UCSD-AML1 (cell line): Measurements from ENCODE around the gene RBM33.
"Not testable (repeated sequence)": the region's sequence is repeated elsewhere in the genome, so short reads cannot be mapped to it uniquely, and the experiment has no call there.

Source experiments
- DNase-seq: peaks from one replicate; lab custom pipeline; 2025; ENCODE audit not compliant: unreplicated experiment; lab: John Stamatoyannopoulos, UW

Gene RBM33

DNA sequence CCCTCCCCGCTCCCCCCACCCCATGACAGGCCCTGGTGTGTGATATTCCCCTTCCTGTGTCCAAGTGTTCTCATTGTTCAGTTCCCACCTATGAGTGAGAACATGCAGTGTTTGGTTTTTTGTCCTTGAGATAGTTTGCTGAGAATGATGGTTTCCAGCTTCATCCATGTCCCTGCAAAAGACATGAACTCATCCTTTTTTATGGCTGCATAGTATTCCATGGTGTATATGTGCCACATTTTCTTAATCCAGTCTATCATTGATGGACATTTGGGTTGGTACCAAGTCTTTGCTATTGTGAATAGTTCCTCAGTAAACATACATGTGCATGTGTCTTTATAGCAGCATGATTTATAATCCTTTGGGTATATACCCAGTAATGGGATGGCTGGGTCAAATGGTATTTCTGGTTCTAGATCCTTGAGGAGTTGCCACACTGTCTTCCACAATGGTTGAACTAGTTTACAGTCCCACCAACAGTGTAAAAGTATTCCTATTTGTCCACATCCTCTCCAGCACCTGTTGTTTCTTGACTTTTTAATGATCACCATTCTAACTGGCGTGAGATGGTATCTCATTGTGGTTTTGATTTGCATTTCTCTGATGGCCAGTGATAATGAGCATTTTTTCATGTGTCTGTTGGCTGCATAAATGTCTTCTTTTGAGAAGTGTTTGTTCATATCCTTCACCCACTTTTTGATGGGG, 42.3 kb downstream of the RBM33 start:
- not testable (repeated sequence) for DNase-seq

DNA sequence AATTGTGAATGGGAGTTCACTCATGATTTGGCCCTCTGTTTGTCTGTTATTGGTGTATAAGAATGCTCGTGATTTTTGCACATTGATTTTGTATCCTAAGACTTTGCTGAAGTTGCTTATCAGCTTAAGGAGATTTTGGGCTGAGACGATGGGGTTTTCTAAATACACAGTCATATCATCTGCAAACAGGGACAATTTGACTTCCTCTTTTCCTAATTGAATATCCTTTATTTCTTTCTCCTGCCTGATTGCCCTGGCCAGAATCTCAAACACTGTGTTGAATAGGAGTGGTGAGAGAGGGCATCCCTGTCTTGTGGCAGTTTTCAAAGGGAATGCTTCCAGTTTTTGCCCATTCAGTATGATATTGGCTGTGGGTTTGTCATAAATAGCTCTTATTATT, 43.8 kb downstream of the RBM33 start:
- not testable (repeated sequence) for DNase-seq

DNA sequence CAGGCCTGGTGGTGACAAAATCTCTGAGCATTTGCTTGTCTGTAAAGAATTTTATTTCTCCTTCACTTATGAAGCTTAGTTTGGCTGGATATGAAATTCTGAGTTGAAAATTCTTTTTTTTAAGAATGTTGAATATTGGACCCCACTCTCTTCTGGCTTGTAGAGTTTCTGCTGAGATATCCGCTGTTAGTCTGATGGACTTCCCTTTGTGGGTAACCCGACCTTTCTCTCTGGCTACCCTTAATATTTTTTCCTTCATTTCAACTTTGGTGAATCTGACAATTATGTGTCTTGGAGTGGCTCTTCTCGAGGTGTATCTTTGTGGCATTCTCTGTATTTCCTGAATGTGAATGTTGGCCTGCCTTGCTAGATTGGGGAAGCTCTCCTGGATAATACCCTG, 46.2 kb downstream of the RBM33 start:
- not testable (repeated sequence) for DNase-seq

DNA sequence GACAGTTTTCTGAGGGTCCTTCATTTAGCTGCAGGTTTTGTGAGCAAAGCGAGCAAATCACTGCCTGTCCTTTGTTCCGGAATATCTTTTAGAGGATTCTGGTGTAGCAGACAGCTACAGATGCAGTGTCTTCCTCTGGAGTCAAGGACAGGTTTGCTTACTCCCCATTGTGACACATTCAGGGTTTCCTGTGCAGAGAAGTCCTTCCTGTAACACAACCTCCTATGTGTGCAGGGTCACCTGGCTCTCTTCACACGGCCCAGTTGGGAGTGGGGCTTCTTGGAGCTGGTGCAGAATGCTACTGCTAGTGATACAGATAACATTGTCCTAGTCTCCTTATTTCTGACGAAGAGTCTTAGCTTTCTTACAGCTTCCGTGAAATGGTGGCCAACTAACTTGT, 47.9 kb downstream of the RBM33 start:
- DNase-seq: no peak

DNA sequence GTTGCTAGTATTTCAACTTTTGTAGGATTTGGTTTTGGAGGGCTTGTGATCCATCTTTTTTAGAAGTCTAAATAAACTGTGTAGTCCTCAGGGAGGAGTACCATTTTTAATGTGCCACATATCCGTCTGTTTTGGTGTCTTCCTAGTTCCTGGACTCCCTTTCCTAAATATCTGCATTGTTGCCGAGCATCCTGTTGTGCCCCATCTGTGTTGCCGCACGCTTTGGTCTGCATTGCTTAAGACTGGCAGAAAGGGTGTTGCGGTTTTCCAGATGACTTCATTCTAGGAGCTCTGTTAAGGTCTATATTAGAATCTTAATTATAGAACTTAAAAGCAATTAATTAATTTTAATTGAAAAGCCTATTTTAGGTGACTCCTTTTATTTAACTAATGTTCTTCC, 49.4 kb downstream of the RBM33 start:
- DNase-seq: no peak

DNA sequence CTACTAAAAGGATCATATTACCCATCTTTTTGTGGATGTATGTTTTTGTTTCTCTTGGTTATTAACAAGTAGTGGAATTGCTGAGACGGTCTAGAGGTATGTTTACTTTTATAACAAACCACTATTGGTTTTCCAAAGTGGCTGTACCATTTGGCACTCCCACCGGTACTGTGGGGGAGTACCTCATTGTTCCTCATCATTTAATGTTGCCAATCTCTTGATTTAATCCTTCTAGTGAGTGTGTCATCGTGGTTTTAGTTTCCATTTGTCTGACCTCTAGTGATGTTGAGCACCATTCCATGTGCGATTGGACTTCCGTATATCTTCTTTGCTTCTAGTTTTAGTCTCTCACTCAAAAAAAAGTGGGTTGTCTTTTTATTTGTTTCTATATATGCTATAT, 50.4 kb downstream of the RBM33 start:
- no peak for DNase-seq

DNA sequence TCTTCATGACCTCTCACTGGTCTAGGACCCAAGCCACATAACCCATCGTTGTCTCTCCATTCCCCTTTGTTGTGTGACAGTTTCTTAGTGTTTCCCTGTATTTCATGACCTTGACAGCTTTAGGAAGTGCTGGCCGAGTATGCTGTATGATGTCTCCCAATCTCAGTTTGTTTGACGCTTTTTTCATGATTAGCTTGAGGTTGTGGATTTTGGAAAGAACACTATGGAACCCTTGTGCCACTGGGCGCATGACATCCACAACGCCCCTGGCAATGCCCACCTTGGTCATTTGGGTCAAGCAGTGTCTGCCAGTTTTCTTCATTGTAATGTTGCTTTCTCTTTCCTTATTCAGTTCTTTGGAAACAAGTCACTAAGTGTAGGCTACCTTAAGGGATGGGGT, 52.3 kb downstream of the RBM33 start:
- DNase-seq: no peak

DNA sequence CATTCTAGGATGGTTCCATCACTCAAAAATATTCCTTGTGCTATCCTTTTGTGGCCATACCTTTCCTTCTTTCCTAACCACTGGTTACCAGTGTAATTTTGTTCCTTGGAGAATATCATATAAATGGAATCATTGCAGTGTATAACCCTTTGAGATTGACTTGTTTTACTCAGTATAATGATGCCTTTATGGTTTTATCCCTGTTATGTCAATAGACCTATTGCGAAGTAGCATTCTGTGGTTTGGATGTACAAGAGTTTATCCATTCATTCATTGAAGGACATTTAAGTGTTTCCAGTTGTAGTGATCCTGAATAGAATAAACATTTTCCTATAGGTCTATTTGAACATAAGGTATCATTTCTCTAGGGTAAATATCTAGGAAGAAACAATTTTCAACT, 54.2 kb downstream of the RBM33 start:
- no peak for DNase-seq

DNA sequence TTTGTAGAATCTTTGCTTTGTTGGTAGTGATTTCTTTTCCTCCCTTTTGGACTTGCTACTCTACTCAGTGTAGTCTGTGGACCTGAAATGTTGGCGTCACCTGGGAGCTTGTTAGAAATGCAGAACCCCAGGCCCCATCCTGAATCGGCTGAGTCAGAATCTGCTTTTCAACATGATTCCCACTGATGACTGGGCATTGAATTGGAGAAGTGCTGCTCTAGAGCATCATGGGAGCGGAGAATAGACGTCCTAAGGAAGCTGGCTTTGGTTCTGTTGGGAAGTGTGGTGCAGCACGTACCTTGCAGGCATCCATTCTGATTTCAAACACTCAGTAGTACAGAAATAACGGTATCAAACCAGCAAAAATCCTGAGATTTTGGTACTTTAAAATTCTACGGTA, 54.7 kb downstream of the RBM33 start:
- DNase-seq: no peak

DNA sequence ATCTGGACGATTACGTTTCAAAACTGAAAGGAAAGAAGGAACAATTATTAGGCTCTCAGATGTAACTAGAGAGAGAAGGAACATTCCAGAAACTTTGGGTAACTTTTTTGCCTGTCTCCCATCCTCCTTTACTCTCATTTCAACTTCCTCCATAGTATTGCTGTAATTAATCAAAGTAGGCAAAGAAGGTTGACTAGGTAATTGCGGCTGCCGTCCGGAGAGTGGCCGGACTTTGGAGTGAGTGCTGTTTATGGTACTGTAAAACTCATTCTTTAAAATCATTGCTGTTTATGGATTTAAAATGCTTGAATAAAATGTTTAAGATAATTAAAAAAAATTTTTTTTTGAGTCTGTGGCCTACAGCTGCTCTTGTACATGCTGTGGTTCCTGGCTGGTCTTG, 56.4 kb downstream of the RBM33 start:
- no peak for DNase-seq

DNA sequence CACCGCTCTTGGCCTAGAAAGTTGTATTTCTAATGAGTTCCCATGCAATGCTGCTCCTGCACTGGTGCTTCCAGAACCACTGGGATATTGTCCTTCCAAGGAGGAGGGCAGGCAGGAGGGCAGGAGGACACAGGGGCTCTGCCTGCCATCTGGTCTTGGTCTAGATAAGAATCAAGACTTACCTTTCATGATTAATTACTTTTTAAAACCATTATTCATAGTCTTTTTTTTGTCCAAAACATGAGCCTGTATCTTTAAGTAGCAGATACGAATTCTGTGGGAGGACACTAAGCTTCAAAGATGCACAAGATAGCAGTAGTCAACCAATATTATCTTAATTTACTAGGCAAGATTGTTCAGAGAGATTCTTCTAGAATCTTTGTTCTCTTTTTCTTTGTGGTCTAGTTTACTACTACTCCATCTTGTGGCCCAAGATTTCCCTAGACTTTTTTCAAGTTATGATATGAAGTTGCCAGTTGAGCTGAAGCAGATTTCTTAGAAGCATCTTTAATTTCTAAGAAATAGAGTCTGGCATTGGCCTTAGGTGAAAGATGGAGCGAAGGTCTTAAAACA, 57.6 kb downstream of the RBM33 start:
- no peak for DNase-seq

DNA sequence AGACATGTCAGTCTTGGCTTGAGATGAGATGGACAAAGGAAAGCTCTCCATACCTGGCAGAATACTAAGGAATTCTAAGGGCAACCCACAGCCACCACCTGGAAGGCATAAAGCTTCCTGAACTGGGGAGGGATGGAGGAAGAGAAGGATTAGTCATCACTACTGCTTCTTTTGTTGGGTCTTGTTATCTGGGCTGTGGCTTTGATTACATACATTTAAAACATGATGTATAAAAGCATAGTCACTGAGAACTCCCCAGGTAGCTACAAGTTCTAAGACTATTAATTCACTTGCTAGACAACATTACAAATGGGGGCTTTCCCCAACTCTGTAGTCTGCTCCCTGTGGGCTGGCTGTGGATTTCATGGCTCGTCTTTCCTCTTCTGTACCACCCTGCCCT, 58.2 kb downstream of the RBM33 start:
- no peak for DNase-seq

DNA sequence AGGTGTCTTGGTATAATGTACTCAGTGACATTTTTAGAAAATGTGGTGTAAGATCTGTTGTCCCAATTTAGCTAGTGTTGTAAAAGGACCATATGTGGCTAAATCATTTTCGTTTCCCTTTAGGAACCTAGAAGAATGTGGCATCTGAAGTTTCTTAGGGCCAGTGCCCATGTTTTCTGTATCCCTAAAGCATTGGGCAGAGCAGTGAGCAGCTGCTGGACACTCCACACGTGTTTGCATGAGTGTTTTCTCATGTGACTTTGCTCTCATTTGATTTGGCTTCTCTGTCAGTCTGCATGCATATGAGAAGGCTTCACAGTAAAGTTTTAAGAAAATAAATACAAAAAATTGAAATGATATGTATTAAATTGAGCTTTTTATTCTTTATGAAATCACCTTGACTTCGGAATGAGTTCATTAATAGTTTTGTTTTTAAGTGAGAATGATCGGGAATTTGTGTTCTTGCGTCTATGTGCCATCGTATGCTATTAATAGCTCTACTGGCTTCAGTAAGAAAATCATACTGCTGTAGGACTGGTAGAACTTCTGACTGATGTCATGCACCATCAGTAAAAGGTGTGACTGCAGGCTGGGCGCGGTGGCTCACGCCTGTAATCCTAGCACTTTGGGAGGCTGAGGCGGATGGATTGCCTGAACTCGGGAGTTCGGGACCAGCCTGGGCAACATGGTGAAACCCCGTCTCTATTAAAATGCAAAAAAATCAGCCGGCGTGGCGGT, 61.3 kb downstream of the RBM33 start:
- DNase-seq: no peak

DNA sequence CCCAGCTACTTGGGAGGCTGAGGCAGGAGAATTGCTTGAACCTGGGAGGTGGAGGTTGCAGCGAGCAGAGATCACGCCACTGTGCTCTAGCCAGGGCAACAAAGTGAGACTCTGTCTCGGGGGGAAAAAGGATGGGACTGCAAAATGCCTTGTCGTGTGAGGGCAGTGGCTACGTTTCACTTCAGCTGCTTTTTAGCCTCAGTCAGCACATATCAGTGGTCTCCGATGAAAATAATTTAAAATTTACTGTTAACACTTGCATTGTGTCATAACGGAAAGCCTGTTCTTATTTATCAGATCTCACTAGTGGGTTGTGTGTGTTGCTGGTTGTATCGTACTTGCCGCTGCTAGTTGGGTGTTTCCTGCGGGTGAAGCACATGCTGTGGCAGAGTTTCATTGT, 61.9 kb downstream of the RBM33 start:
- no peak for DNase-seq

DNA sequence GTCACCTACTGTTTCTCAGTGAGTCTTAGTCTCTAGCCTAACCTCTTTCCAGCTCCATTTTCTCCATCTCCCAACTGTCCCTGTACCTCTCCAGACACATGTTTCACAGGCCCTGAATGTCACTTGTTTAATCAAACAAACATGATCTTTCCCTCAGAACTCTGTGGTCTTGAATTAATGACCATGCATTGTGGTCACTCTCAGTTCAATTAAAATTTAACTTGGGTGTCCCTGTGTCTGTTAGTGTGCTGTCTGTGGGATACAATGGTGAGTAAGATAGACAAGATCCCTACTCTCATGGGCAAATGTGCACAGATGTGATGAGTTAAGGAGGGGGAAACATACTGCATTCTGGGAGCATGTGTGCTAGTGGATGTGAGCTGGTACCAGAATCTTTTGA, 65.0 kb downstream of the RBM33 start:
- no peak for DNase-seq

DNA sequence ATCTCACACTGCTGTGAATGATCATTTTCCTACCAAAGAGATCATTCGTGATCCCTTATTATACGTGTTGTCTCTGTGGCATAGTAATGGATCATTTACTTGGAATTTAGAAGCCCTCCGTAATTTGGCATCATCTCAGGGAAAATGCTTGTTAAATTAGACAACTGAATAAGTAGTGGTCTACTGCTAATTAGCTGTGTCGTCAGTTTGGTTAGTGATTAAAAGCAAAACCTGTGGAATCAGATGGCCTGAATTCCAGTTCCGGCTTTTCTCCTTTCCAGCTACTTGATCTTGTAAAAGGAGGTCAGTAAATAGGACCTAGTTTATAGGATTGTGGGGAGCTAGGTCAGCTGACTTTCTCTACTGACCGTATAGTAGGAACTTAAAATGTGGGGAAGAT, 65.6 kb downstream of the RBM33 start:
- no peak for DNase-seq

DNA sequence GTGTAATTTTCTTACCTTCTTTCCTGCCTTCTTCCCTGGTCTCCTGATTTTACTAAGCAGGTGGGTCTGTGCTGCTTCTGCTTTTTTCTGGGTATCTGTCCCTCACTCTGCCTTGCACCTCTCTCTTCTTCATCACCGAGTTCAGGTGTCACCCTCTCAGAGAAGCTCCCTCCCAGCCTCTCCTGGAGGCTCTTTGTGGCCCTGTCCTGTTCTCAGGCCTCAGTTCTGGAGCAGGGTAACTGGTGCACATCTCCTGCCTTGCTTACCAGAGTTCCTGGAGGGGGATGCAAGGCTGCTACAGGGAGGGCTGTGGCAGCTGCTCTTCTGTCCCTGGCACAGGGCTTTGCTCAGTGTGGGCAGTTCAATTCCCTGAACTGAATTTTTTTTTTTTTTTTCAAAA, 66.1 kb downstream of the RBM33 start:
- DNase-seq: no peak

DNA sequence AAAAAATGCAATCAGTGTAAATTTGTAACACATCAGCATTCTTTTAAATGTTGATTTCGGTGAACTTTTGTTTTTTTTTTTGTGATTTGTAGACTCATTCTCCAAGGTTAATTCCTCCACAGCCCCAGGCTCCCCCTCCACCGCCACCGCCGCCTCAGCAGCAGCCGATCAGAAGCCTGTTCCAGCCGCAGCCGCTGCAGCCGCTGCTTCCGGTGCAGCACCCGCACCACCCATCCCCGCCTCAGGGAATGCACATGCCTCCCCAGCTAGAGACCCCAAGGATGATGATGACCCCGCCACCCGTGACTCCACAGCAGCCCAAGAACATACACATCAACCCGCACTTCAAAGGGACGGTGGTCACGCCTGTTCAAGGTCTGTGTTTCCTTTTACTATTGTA, 66.6 kb downstream of the RBM33 start:
- no peak for DNase-seq

DNA sequence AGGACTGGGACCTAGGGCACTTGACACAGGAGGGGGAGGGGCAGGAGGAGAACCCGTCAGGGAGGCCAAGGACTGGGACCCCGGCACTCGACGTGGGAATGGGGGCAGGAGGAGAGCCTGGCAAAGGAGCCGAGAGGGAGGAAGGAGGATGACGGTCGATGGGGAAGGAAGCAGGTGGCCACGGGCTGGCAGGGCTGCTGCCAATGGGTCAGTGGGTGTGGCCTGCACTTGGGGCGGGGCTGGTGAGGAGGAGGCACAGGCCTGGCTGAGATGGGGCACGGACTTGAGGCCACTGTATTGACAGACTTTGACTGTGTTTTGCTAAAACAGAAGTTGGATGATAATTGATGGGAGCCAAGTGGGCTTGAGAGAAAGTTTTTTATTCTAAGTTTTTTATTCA, 68.9 kb downstream of the RBM33 start:
- DNase-seq: peak; percentile 10

DNA sequence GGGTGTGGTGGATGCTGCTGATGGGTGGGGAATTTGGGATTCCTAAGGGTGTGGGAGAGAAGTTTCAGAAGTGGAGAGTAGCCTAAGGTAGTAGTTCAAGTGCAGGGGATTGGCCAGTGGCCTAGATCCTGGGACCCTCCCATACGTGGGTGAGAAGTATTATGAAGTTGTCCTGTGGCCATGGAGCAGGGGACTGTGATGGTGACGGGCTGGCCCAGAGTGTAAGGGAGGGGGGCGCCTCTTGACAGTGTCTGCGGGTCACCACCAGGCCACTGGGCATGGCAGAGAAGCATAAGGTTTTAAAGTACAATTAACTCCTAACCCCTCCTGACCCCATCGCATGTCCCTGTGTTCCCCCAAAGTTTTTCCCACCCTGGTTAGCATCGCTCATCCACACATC, 70.2 kb downstream of the RBM33 start:
- DNase-seq: no peak

DNA sequence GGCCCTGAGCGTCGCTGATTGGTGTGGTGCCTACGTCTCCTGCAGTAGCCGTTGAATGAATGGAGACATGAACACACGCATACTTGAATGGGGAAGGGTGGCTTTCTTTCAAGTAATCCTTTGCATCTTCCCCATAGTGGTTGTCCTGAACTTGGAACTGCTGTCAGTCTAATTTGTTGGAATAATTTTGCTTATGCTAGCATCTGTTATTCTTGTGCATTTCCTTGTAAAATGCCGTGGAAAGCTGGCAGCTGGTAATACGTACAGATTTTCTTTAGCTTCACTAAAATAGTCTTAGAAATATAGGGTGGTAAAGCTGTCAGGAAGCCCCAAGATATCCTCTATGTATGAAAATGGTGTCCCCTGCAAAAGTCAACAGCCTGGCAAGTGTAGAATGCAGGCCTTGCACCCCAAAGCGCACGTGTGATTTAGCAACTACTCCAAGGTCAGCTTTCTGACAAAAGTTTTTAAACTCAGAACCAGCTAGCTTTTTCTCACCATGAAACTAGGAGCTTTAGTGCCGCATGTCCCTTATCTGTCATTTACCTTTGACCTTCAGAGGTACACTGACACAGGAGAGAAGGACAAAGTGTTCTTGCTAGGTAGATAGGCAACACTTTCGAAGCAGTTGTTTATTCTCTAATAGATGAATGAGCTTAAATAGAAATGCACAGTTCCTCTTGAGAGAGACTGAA, 70.8 kb downstream of the RBM33 start:
- DNase-seq: no peak
